Astrocyte (in vitro differentiated cells and primary cell): ENCODE data around the gene BFSP2.

ENCODE experiments used
- CTCF ChIP-seq: IDR thresholded peaks from 2 replicates; pipeline ENCODE4 v1.5.1; 2011; ENCODE audit warnings: low read depth, mild to moderate bottlenecking, inconsistent platforms, low read length, moderate library complexity; ENCODE audit not compliant: insufficient read depth
- EZH2 ChIP-seq: IDR thresholded peaks from 2 replicates; pipeline ENCODE4 v1.6.1; 2012; ENCODE audit warnings: mild to moderate bottlenecking, low read length, inconsistent platforms; ENCODE audit not compliant: insufficient read depth

- TF ChIP-seq EZH2 (no peak), CTCF (no peak)
These were observed 45.3 kb downstream of the BFSP2 start for GRCh38 chr3:133445108-133445507.
